ENCODE data around the gene IRAK4. TPM values are rescaled to one million over a fixed set of nuclear protein-coding genes. Genes with fewer than 3 reads are reported as not detected.

The IRAK4 gene
- total RNA-seq (ENCODE audit: low replicate concordance), result 9.9 and 23.6 TPM in 2 replicates

- H3K27ac ChIP-seq, result peak within 1 kb of the TSS; percentile 62
- Mint-ChIP-seq H3K27ac (no peak within 1 kb of the TSS), H3K27me3 (ENCODE audit: insufficient read depth, low read depth) (peaks cover 2% of the 10 kb centered on the region), H3K4me1 (peaks cover 3% of the 10 kb centered on the region), H3K4me3 (peak within 1 kb of the TSS; percentile 79), H3K9me3 (peaks cover 4% of the 10 kb centered on the region), H3K36me3 (no peaks in the 10 kb centered on the region)
- peaks cover 22% of the 10 kb centered on the region for H3K79me2 ChIP-seq (ENCODE audit: low read depth)
- H3K4me3 ChIP-seq, result peak within 1 kb of the TSS; percentile 69
- DNase-seq (ENCODE audit: low spot score), result peak; percentile 98
- H2AFZ ChIP-seq (replicated peaks), result peak within 1 kb of the TSS; percentile 91
- H3K9me3 ChIP-seq (ENCODE audit: low read depth), result no peaks in the 10 kb centered on the region
- peaks cover 10% of the 10 kb centered on the region for H3K36me3 ChIP-seq
- H3F3A ChIP-seq (ENCODE audit: low read depth), result peaks cover 13% of the 10 kb centered on the region
- TF ChIP-seq EZH2phosphoT487 (IDR thresholded peaks at IDR 0.05) (no peak), CTCF (IDR thresholded peaks at IDR 0.05) (peak; percentile 56), EZH2 (IDR thresholded peaks at IDR 0.05) (no peak)
- peak within 1 kb of the TSS; percentile 82 for H3K4me2 ChIP-seq
- H3K27me3 ChIP-seq, result no peaks in the 10 kb centered on the region
- peaks cover 18% of the 10 kb centered on the region for H3K4me1 ChIP-seq
- H4K20me1 ChIP-seq (ENCODE audit: low read depth), result no peaks in the 10 kb centered on the region
- H3K9ac ChIP-seq, result peak within 1 kb of the TSS; percentile 35
Observed at GRCh38 chr12:43758728-43759563, at the start of gene IRAK4, which contains the start of gene PUS7L. TSS of gene IRAK4 (plus strand) at chr12:43758951. CDS start at chr12:43768112, 9,161 bp downstream. TSS of gene PUS7L (minus strand) at chr12:43758790. CDS start at chr12:43755245, 3,545 bp downstream.

- no peaks in the 10 kb centered on the region for H3K4me1 Mint-ChIP-seq
- Histone ChIP-seq H3K27me3 (no peaks in the 10 kb centered on the region), H3K27ac (no peak overlapping the region), H3K4me1 (peaks cover 6% of the 10 kb centered on the region), H3K4me2 (no peak overlapping the region), H3F3A (ENCODE audit: low read depth) (no peaks in the 10 kb centered on the region), H3K9ac (no peak overlapping the region), H3K4me3 (no peak overlapping the region), H3K36me3 (no peaks in the 10 kb centered on the region), H3K9me3 (ENCODE audit: low read depth) (no peaks in the 10 kb centered on the region), H4K20me1 (ENCODE audit: low read depth) (no peaks in the 10 kb centered on the region), H3K79me2 (ENCODE audit: low read depth) (no peaks in the 10 kb centered on the region), H2AFZ (replicated peaks) (no peak overlapping the region)
- no peak for DNase-seq (ENCODE audit: low spot score)
- H3K4me3 Mint-ChIP-seq, result no peak overlapping the region
- H3K9me3 Mint-ChIP-seq, result peaks cover 13% of the 10 kb centered on the region
- TF ChIP-seq EZH2 (IDR thresholded peaks at IDR 0.05), result no peak
- no peak for TF ChIP-seq CTCF (IDR thresholded peaks at IDR 0.05)
- no peak for TF ChIP-seq EZH2phosphoT487 (IDR thresholded peaks at IDR 0.05)
- H3K36me3 Mint-ChIP-seq, result peaks cover 2% of the 10 kb centered on the region
- H3K27ac Mint-ChIP-seq, result no peak overlapping the region
- no peaks in the 10 kb centered on the region for H3K27me3 Mint-ChIP-seq (ENCODE audit: insufficient read depth, low read depth)
Observed at GRCh38 chr12:43711348-43711747, 47.4 kb upstream of the IRAK4 start.

GRCh38 chr12:43722621-43723020 lies 36.1 kb upstream of the IRAK4 start:
- Histone ChIP-seq H2AFZ (replicated peaks) (no peak overlapping the region), H3K27ac (peak overlapping the region; percentile 91), H3K27me3 (no peaks in the 10 kb centered on the region), H3K36me3 (no peaks in the 10 kb centered on the region), H4K20me1 (ENCODE audit: low read depth) (no peaks in the 10 kb centered on the region), H3K4me3 (peak overlapping the region; percentile 16), H3K9me3 (ENCODE audit: low read depth) (no peaks in the 10 kb centered on the region), H3K79me2 (ENCODE audit: low read depth) (no peaks in the 10 kb centered on the region), H3K4me1 (peaks cover 33% of the 10 kb centered on the region), H3K4me2 (peak overlapping the region; percentile 73), H3F3A (ENCODE audit: low read depth) (peaks cover 22% of the 10 kb centered on the region), H3K9ac (no peak overlapping the region)
- peaks cover 2% of the 10 kb centered on the region for H3K36me3 Mint-ChIP-seq
- H3K4me3 Mint-ChIP-seq, result no peak overlapping the region
- no peak overlapping the region for H3K27ac Mint-ChIP-seq
- peaks cover 2% of the 10 kb centered on the region for H3K27me3 Mint-ChIP-seq (ENCODE audit: insufficient read depth, low read depth)
- DNase-seq (ENCODE audit: low spot score), result peak; percentile 60
- peaks cover 27% of the 10 kb centered on the region for H3K4me1 Mint-ChIP-seq
- peaks cover 6% of the 10 kb centered on the region for H3K9me3 Mint-ChIP-seq
- no peak for TF ChIP-seq CTCF (IDR thresholded peaks at IDR 0.05)
- no peak for TF ChIP-seq EZH2 (IDR thresholded peaks at IDR 0.05)
- no peak for TF ChIP-seq EZH2phosphoT487 (IDR thresholded peaks at IDR 0.05)

All from neural progenitor cell (in vitro differentiated cells).